GM12878 (cell line): ENCODE data around the gene SGMS1.

ENCODE experiments used
- ATF7 ChIP-seq: fragments of 450-650 bp; IDR thresholded peaks from 2 replicates; pipeline ENCODE4 v1.6.1; 2016; ENCODE audit warnings: low read depth, mild to moderate bottlenecking
- CREM ChIP-seq: IDR thresholded peaks from 2 replicates; pipeline ENCODE4 v1.6.1; 2014; ENCODE audit warnings: antibody characterized with exemption, low read depth
- CTCF ChIP-seq, 3 experiments: IDR thresholded peaks in 2 of 3; conservative IDR thresholded peaks in 1 of 3; 2 replicates each; pipeline ENCODE4 v1.5.1; 2011; ENCODE audit warnings: low read depth in 3 of 3, low read length in 3 of 3, mild to moderate bottlenecking in 3 of 3, control low read depth in 2 of 3, moderate library complexity in 2 of 3, inconsistent platforms in 1 of 3, mixed read lengths in 1 of 3; ENCODE audit not compliant: control insufficient read depth in 2 of 3, insufficient read depth in 1 of 3; ENCODE audit errors: extremely low read depth in 1 of 3
- ESRRA ChIP-seq: IDR thresholded peaks from 2 replicates; pipeline ENCODE4 v1.6.1; 2012; ENCODE audit warnings: mild to moderate bottlenecking, low read length, improper control_type of control experiment
- EZH2 ChIP-seq: IDR thresholded peaks from 2 replicates; pipeline ENCODE4 v1.6.1; 2012; ENCODE audit warnings: low read depth, mild to moderate bottlenecking, control low read depth, inconsistent platforms, low read length, borderline replicate concordance; ENCODE audit not compliant: control insufficient read depth
- POLR2A ChIP-seq: IDR thresholded peaks from 2 replicates; pipeline ENCODE4 v1.6.1; 2011; ENCODE audit warnings: low read depth, mild to moderate bottlenecking, low read length
- POLR2AphosphoS5 ChIP-seq: IDR thresholded peaks from 2 replicates; pipeline ENCODE4 v1.6.1; 2011; ENCODE audit warnings: mild to moderate bottlenecking, low read length, inconsistent platforms
- SIN3A ChIP-seq: IDR thresholded peaks from 2 replicates; pipeline ENCODE4 v1.6.1; 2012; ENCODE audit warnings: low read depth, low read length, improper control_type of control experiment
- SKIL ChIP-seq: fragments of 450-650 bp; IDR thresholded peaks from 2 replicates; pipeline ENCODE4 v1.6.1; 2017; ENCODE audit warnings: mild to moderate bottlenecking, low read depth, inconsistent platforms; ENCODE audit not compliant: poor library complexity, severe bottlenecking
- SRF ChIP-seq, 2 experiments: IDR thresholded peaks; 2 replicates each; pipeline ENCODE4 v1.6.1; 2011; ENCODE audit warnings: low read depth in 2 of 2, low read length in 2 of 2, mild to moderate bottlenecking in 1 of 2, moderate library complexity in 1 of 2
- TAF1 ChIP-seq: IDR thresholded peaks from 2 replicates; pipeline ENCODE4 v1.6.1; 2011; ENCODE audit warnings: mild to moderate bottlenecking, low read depth, low read length, borderline replicate concordance
- YY1 ChIP-seq: IDR thresholded peaks from 2 replicates; pipeline ENCODE4 v1.6.1; 2011; ENCODE audit warnings: low read depth, mild to moderate bottlenecking, low read length
- TF ChIP-seq, protein P1 (sequence below): IDR thresholded peaks from 2 replicates; pipeline ENCODE4 v1.6.1; 2011; ENCODE audit warnings: mild to moderate bottlenecking, low read depth, low read length, moderate library complexity; ENCODE audit not compliant: insufficient replicate concordance
- TF ChIP-seq, protein P2 (sequence below): fragments of 450-650 bp; IDR thresholded peaks from 2 replicates; pipeline ENCODE4 v1.6.1; 2017; ENCODE audit warnings: antibody characterized with exemption, mild to moderate bottlenecking, moderate library complexity

- no peak for TF ChIP-seq CTCF (IDR thresholded peaks at IDR 0.05 in 2 of 3, conservative IDR thresholded peaks at IDR 0.05 in 1 of 3; ENCODE audit: control insufficient read depth in 2 of 3, extremely low read depth in 1 of 3, insufficient read depth in 1 of 3, low read depth in 3 of 3, low read length in 3 of 3)
- no peak for TF ChIP-seq SIN3A
- no peak for TF ChIP-seq POLR2AphosphoS5
- no peak for TF ChIP-seq SRF (IDR thresholded peaks at IDR 0.05; ENCODE audit: low read depth in 2 of 2, low read length in 2 of 2)
- no peak for TF ChIP-seq EZH2
- TF ChIP-seq, protein P1, sequence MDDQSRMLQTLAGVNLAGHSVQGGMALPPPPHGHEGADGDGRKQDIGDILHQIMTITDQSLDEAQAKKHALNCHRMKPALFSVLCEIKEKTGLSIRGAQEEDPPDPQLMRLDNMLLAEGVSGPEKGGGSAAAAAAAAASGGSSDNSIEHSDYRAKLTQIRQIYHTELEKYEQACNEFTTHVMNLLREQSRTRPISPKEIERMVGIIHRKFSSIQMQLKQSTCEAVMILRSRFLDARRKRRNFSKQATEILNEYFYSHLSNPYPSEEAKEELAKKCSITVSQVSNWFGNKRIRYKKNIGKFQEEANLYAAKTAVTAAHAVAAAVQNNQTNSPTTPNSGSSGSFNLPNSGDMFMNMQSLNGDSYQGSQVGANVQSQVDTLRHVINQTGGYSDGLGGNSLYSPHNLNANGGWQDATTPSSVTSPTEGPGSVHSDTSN: no peak
- TF ChIP-seq CREM: no peak
- no peak for TF ChIP-seq POLR2A
- no peak for TF ChIP-seq ATF7
- no peak for TF ChIP-seq SKIL
- TF ChIP-seq ESRRA: no peak
- TF ChIP-seq, protein P2, sequence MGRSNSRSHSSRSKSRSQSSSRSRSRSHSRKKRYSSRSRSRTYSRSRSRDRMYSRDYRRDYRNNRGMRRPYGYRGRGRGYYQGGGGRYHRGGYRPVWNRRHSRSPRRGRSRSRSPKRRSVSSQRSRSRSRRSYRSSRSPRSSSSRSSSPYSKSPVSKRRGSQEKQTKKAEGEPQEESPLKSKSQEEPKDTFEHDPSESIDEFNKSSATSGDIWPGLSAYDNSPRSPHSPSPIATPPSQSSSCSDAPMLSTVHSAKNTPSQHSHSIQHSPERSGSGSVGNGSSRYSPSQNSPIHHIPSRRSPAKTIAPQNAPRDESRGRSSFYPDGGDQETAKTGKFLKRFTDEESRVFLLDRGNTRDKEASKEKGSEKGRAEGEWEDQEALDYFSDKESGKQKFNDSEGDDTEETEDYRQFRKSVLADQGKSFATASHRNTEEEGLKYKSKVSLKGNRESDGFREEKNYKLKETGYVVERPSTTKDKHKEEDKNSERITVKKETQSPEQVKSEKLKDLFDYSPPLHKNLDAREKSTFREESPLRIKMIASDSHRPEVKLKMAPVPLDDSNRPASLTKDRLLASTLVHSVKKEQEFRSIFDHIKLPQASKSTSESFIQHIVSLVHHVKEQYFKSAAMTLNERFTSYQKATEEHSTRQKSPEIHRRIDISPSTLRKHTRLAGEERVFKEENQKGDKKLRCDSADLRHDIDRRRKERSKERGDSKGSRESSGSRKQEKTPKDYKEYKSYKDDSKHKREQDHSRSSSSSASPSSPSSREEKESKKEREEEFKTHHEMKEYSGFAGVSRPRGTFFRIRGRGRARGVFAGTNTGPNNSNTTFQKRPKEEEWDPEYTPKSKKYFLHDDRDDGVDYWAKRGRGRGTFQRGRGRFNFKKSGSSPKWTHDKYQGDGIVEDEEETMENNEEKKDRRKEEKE: no peak
- TF ChIP-seq TAF1: no peak
- no peak for TF ChIP-seq YY1
These were observed 95.5 kb downstream of the SGMS1 start for GRCh38 chr10:50528206-50528605.
